Fibroblast of the aortic adventitia (primary cell): ENCODE measurements around the gene IRX1. TPM values are rescaled to one million over a fixed set of nuclear protein-coding genes. Genes with fewer than 3 reads are reported as not detected.

ENCODE experiments used
- DNase-seq: peaks from one replicate; pipeline ENCODE4 v3.0.0-alpha.2; 2010; ENCODE audit warnings: low read depth
- H3K4me3 ChIP-seq: 2 replicates; pipeline ENCODE4 v1.5.1; 2011; ENCODE audit warnings: low read depth, mild to moderate bottlenecking, control low read depth, low read length, moderate library complexity
- CTCF ChIP-seq: IDR thresholded peaks from 2 replicates; pipeline ENCODE4 v1.5.1; 2011; ENCODE audit warnings: mild to moderate bottlenecking, low read length, control low read depth, inconsistent platforms; ENCODE audit not compliant: insufficient read depth
- total RNA-seq: library from RNA; depleted of rRNA; stranded (reverse); fragments of >200 nt; gene quantifications from 2 replicates; pipeline ENCODE4 v1.2.3, GENCODE V29; 2012; ENCODE audit warnings: low replicate concordance

IRX1 gene
- total RNA-seq, 1 donor, result 7.9 TPM

GRCh38 chr5:3607541-3608181 lies 12.0 kb downstream of the IRX1 start:
- DNase-seq, result no peak
- no peak overlapping the region for H3K4me3 ChIP-seq
- TF ChIP-seq CTCF, result no peak

- no peak for TF ChIP-seq CTCF
- no peak for DNase-seq
- H3K4me3 ChIP-seq, result no peak overlapping the region
These were observed 13.6 kb downstream of the IRX1 start for GRCh38 chr5:3609120-3609681.

DNA sequence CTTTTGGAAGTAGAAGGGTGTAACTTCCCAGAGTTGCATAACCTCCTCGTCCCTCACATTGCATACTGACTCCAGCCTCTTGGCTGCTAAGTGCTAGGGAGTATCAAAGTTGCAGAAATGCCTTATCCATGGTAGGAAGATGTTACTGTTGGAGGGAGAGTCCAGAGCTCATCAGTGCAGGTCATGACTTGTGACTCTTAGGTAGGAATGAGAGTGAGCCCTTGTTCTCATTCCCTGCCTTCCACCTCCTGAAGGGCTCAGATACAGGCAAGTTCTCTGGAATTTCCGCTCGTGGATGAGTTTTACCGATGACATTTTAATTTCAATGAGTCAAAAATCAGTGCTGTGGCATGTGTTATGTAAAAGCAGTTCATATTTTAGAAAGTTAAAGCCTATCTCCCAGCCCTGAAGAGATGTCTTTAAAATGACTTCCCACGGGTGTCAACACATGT lies 17.0 kb downstream of the IRX1 start:
- H3K4me3 ChIP-seq, result no peak overlapping the region
- no peak for TF ChIP-seq CTCF
- DNase-seq, result peak; percentile 53

GRCh38 chr5:3613726-3614125 lies 18.1 kb downstream of the IRX1 start:
- no peak for DNase-seq
- H3K4me3 ChIP-seq, result no peak overlapping the region
- no peak for TF ChIP-seq CTCF

DNA sequence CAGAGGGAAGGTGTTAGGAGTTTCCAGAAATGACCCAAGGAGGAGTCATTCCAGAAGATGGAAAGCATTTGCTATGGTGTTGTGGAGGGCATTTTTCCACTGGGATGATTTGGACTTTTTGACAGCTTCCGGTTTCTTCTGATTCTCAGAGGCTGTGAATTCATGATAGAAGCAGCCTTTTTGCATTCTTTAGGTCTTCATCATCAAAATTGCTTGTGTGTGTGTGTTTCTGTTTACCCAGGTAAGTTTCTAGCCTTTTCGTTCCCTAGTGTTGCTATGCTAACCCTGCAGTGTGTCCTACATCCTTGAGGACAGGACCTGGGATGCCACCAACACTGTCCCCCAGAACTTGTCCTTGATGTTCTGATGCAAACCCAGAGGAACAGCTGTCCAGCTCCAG lies 19.6 kb downstream of the IRX1 start:
- TF ChIP-seq CTCF, result no peak
- no peak overlapping the region for H3K4me3 ChIP-seq
- DNase-seq, result no peak

- no peak for DNase-seq
- no peak for TF ChIP-seq CTCF
- H3K4me3 ChIP-seq, result no peak overlapping the region
These were observed 20.2 kb downstream of the IRX1 start for GRCh38 chr5:3615829-3616228.

GRCh38 chr5:3619579-3619978 lies 23.9 kb downstream of the IRX1 start:
- TF ChIP-seq CTCF, result no peak
- DNase-seq, result no peak
- no peak overlapping the region for H3K4me3 ChIP-seq
